ENCODE measurements around the gene IL1RL2. TPM values are rescaled to one million over a fixed set of nuclear protein-coding genes. Genes with fewer than 3 reads are reported as not detected.

The IL1RL2 gene
- total RNA-seq, 4 donors from 2014 or later, result 2.2 to 6.2 (median 3.7) TPM

DNA sequence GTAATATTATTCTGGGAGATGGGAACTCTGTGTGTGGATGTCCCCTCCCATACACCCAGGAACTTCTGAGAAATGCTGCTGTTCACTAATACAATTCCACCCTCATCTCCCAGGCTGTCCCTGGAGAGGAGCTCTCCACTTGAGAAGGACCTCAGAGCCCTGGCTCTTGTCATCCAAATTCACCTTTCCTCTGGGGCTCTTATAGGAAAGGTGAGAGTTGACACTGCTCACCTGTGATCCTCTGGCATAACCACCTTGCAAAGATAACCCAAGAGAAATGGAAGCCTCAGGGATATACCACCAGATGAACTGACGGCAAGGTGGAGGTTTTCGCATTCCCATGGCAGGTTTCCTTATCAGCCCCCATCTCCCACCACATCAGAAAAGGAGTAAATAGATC, 52.0 kb downstream of the IL1RL2 start:
- intact Hi-C loops (cut with DNase I), result no loop called here
- TF ChIP-seq, protein P1, sequence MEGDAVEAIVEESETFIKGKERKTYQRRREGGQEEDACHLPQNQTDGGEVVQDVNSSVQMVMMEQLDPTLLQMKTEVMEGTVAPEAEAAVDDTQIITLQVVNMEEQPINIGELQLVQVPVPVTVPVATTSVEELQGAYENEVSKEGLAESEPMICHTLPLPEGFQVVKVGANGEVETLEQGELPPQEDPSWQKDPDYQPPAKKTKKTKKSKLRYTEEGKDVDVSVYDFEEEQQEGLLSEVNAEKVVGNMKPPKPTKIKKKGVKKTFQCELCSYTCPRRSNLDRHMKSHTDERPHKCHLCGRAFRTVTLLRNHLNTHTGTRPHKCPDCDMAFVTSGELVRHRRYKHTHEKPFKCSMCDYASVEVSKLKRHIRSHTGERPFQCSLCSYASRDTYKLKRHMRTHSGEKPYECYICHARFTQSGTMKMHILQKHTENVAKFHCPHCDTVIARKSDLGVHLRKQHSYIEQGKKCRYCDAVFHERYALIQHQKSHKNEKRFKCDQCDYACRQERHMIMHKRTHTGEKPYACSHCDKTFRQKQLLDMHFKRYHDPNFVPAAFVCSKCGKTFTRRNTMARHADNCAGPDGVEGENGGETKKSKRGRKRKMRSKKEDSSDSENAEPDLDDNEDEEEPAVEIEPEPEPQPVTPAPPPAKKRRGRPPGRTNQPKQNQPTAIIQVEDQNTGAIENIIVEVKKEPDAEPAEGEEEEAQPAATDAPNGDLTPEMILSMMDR (IDR thresholded peaks at IDR 0.05), result no peak
- TF ChIP-seq POLR2A (IDR thresholded peaks at IDR 0.05), result no peak
- no peaks in the 10 kb centered on the region for H3K27me3 ChIP-seq
- 93 to 100% methylated on average over 2 of the region's 2 CpGs for WGBS, 2 donors
- H3K4me1 ChIP-seq, result peaks cover 9 to 32% of the 10 kb centered on the region in 2 donors
- H3K4me3 ChIP-seq (replicated peaks in 1 of 3), result no peak overlapping the region
- DNase-seq, result no peak
- peak overlapping the region in 2 of 3 donors; percentile 88 to 89 for H3K27ac ChIP-seq
- H3K36me3 ChIP-seq, result no peaks in the 10 kb centered on the region
- no peaks in the 10 kb centered on the region for H3K9me3 ChIP-seq

DNA sequence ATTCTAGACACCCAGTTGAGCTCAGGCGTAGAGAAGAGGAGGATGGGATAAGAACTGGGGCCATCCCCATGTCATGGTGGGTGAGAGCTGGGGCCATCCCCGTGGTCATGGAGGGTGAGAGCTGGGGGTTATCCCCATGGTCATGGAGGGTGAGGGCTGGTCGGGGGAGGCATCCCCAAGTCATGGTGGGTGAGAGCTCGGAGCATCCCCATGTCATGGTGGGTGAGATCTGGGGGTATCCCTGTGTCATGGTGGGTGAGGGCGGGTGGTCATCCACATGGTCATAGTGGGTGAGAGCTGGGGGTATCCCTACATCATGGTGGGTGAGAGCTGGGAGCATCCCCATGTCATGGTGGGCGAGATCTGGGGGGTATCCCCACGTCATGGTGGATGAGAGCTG, 52.5 kb downstream of the IL1RL2 start:
- Histone ChIP-seq H3K27me3 (no peaks in the 10 kb centered on the region), H3K9me3 (no peaks in the 10 kb centered on the region), H3K36me3 (no peaks in the 10 kb centered on the region), H3K4me1 (peaks cover 9 to 32% of the 10 kb centered on the region in 2 donors), H3K4me3 (replicated peaks in 1 of 3) (no peak overlapping the region), H3K27ac (peak overlapping the region in 2 of 3 donors; percentile 88 to 89)
- WGBS, 2 donors, result 86 to 97% methylated on average over 7 of the region's 7 CpGs
- TF ChIP-seq POLR2A (IDR thresholded peaks at IDR 0.05), result no peak
- TF ChIP-seq, protein P1 (IDR thresholded peaks at IDR 0.05), result no peak
- intact Hi-C loops (cut with DNase I), result no loop called here
- no peak for DNase-seq

DNA sequence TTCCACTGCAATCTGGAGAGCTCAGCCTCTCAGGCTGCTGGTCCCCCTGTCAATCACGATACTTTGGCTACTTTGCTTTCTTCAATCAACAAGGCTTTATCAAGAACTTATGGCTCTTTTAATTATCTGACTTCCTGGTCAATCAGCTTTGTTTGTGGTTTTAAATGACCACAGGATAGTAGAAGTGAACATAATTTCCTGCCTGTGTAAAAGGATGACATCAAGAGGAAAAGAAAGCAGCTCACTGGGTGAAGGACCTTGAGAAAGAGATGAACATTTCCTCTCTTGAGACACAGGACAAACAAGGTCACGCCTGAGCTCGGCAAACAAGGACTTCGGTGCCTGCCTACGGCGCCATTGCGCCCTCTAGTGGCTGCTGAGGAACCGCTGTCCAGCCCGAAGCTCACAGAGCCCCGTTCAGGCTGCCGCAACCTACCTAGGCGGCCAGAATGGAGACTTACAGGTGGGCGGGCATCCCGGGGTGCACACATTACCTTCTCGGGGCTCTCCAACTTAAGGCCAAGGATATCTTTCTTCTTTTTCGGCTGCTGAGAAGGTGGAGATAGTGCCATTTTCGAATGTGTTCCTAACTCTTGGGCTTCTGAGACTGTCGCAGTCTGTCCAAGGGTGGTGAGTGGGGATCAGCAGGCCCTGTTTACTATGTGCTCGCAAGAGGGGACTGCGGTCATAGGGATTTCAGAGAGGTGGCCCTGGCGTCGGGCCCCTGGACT, 54.0 kb downstream of the IL1RL2 start:
- peak in 1 of 2 donors; percentile 23 for TF ChIP-seq POLR2A (IDR thresholded peaks at IDR 0.05)
- TF ChIP-seq, protein P1 (IDR thresholded peaks at IDR 0.05), result peak; percentile 95 to 98 (median 97)
- Histone ChIP-seq H3K4me1 (peaks cover 9 to 32% of the 10 kb centered on the region in 2 donors), H3K9me3 (no peaks in the 10 kb centered on the region), H3K36me3 (no peaks in the 10 kb centered on the region), H3K27me3 (no peaks in the 10 kb centered on the region), H3K4me3 (replicated peaks in 1 of 3) (no peak overlapping the region), H3K27ac (peak overlapping the region; percentile 83 to 89 (median 88))
- intact Hi-C loops (cut with DNase I), result loop anchor here (5.0 to 10.0 kb wide), 3 partner anchors 56 to 356 kb away; partner anchors contain the start of gene IL1RL2
- peak; percentile 93 to 95 for DNase-seq
- WGBS, 2 donors, result 11 to 15% methylated on average over 22 of the region's 22 CpGs

DNA sequence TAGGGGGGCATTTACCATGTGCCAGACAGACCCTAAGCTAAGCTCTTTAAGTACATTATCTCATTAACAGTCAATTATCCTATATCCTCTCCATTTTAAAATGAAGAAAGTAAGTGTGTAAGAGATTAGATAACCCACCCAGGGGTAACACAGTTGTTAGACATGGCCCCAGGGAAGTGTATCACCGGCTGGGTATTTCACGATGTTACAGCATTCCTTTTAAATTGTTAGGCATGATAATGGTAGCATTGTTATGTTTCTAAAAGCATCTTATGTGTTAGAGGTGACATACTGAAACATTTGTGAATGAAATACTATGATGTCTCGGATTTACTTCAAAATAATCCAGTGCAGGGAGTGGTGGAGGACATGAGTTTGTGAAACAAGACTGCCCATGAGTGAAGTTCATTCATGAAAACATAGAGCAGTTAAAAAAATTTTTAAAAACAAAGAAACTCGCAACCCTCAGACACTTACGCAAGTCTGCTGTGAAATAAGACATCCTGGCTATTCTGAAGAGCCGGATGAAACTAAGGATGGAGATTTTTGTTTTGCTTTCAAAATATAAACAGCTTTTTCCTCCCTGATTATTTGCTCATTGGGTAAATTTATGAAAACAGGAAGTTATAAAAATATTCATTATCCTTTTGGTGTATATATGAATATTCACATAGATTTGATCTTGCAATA, 54.9 kb downstream of the IL1RL2 start:
- Histone ChIP-seq H3K9me3 (no peaks in the 10 kb centered on the region), H3K27me3 (no peaks in the 10 kb centered on the region), H3K36me3 (no peaks in the 10 kb centered on the region), H3K4me3 (replicated peaks in 1 of 3) (no peak overlapping the region), H3K4me1 (peaks cover 9 to 32% of the 10 kb centered on the region in 2 donors), H3K27ac (peak overlapping the region in 2 of 3 donors; percentile 88 to 89)
- no peak for DNase-seq
- intact Hi-C loops (cut with DNase I), result loop anchor here (5.0 to 10.0 kb wide), 3 partner anchors 57 to 357 kb away; partner anchors contain the start of gene IL1RL2
- WGBS, 2 donors, result 89 to 92% methylated on average over 6 of the region's 6 CpGs
- TF ChIP-seq POLR2A (IDR thresholded peaks at IDR 0.05), result no peak
- TF ChIP-seq, protein P1 (IDR thresholded peaks at IDR 0.05), result no peak

All from thyroid gland (tissue), 4 donors.